Neural cell (in vitro differentiated cells): ENCODE measurements around the gene INO80E.
"Not testable (repeated sequence)": the region's sequence is repeated elsewhere in the genome, so short reads cannot be mapped to it uniquely, and the experiment has no call there.

Experiments used
- EP300 ChIP-seq: fragments of 450-650 bp; conservative IDR thresholded peaks from 2 replicates; pipeline ENCODE4 v1.6.1; 2014; ENCODE audit warnings: antibody characterized with exemption, mild to moderate bottlenecking, moderate library complexity; ENCODE audit not compliant: poor library complexity, severe bottlenecking
- POLR2AphosphoS5 ChIP-seq: IDR thresholded peaks from 2 replicates; pipeline ENCODE4 v1.6.1; 2012
- RAD21 ChIP-seq: fragments of 450-650 bp; conservative IDR thresholded peaks from 2 replicates; pipeline ENCODE4 v1.6.1; 2014; ENCODE audit warnings: antibody characterized with exemption, mild to moderate bottlenecking, moderate library complexity
- TF ChIP-seq, protein P1 (sequence below): fragments of 450-650 bp; IDR thresholded peaks from 2 replicates; pipeline ENCODE4 v1.5.1; 2014; ENCODE audit warnings: antibody characterized with exemption, mild to moderate bottlenecking, moderate library complexity; ENCODE audit not compliant: poor library complexity, severe bottlenecking

DNA sequence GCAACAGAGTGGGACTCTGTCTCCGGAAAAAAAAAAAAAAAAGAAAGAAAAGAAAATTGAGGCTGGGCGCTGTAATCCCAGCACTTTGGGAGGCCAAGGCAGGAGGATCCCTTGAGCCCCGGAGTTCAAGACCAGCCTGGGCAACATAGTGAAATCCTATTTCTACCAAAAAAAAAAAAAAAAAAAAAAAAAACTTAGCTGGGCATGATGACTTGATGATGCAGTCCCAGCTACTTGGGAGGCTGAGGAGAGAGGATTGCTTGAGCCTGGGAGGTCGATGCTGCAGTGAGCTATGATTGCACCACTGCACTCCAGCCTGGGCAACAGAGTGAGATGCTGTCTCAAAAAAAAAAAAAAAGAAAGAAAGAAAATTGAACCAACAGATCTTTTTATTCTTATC is 21.9 kb downstream of the INO80E start:
- TF ChIP-seq, protein P1, sequence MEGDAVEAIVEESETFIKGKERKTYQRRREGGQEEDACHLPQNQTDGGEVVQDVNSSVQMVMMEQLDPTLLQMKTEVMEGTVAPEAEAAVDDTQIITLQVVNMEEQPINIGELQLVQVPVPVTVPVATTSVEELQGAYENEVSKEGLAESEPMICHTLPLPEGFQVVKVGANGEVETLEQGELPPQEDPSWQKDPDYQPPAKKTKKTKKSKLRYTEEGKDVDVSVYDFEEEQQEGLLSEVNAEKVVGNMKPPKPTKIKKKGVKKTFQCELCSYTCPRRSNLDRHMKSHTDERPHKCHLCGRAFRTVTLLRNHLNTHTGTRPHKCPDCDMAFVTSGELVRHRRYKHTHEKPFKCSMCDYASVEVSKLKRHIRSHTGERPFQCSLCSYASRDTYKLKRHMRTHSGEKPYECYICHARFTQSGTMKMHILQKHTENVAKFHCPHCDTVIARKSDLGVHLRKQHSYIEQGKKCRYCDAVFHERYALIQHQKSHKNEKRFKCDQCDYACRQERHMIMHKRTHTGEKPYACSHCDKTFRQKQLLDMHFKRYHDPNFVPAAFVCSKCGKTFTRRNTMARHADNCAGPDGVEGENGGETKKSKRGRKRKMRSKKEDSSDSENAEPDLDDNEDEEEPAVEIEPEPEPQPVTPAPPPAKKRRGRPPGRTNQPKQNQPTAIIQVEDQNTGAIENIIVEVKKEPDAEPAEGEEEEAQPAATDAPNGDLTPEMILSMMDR: not testable (repeated sequence)
- not testable (repeated sequence) for TF ChIP-seq RAD21, POLR2AphosphoS5, EP300
